ENCODE data around the gene RIPK1.

RIPK1 gene

DNA sequence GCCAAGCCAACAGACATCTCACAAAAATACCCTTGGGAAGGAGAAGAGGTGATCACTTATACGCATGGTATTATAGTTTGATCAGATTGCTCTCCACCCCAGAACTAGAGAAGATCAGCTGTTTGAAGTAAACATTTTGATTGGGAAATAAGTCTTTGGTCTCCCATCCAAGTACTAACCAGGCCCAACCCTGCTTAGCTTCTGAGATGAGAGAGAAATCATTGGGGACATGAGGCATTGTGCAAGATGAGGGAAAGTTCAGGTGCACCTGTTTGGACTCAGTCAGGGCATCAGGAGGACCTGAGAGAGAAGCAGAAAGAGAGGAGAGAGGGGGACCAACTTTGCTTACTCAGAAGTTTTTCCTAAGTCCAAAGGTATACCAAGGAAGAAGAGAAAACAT is 11.4 kb downstream of the RIPK1 start:
- TF ChIP-seq, protein P1, sequence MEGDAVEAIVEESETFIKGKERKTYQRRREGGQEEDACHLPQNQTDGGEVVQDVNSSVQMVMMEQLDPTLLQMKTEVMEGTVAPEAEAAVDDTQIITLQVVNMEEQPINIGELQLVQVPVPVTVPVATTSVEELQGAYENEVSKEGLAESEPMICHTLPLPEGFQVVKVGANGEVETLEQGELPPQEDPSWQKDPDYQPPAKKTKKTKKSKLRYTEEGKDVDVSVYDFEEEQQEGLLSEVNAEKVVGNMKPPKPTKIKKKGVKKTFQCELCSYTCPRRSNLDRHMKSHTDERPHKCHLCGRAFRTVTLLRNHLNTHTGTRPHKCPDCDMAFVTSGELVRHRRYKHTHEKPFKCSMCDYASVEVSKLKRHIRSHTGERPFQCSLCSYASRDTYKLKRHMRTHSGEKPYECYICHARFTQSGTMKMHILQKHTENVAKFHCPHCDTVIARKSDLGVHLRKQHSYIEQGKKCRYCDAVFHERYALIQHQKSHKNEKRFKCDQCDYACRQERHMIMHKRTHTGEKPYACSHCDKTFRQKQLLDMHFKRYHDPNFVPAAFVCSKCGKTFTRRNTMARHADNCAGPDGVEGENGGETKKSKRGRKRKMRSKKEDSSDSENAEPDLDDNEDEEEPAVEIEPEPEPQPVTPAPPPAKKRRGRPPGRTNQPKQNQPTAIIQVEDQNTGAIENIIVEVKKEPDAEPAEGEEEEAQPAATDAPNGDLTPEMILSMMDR (IDR thresholded peaks at IDR 0.05; ENCODE audit: extremely low read depth, missing control alignments): no peak
- DNase-seq (ENCODE audit: low spot score): no peak

DNA sequence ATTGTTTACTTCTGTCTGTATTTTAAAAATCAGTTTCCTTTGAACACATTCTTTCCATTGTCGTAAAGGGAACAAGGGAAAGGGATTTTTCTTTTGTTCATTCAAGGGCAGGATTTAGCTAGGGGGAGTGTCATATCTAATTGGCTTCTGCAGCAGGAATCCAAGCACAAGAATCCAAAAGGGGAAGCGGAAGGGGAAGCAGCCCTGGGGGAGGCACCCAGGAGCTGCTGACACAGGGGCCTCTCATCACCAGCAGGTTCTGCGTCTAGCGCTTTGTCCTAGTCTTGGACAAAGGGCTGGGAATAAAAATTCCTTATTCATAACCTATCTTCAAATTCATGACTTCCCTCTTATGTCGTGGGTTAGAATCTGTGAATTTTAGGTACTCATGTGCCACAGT is 13.7 kb downstream of the RIPK1 start:
- DNase-seq (ENCODE audit: low spot score): no peak
- TF ChIP-seq, protein P1 (IDR thresholded peaks at IDR 0.05; ENCODE audit: extremely low read depth, missing control alignments): no peak

DNA sequence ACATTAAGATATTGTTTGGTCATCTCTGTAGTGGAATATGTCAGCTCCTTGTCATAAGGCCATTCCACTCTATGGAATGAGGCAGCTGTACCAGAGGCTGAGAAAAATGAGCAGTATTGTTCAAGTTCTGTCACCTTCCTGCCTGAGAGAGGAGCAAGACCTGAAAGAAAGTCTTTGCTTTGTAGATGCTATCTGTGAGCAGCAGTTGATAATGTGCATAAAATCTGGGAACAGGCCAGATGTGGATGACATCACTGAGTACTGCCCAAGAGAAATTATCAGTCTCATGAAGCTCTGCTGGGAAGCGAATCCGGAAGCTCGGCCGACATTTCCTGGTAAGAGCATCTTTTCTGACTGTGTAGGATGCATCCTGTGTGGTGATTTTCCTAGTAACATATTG is 16.8 kb downstream of the RIPK1 start:
- DNase-seq (ENCODE audit: low spot score): no peak
- TF ChIP-seq, protein P1 (IDR thresholded peaks at IDR 0.05; ENCODE audit: extremely low read depth, missing control alignments): no peak

DNA sequence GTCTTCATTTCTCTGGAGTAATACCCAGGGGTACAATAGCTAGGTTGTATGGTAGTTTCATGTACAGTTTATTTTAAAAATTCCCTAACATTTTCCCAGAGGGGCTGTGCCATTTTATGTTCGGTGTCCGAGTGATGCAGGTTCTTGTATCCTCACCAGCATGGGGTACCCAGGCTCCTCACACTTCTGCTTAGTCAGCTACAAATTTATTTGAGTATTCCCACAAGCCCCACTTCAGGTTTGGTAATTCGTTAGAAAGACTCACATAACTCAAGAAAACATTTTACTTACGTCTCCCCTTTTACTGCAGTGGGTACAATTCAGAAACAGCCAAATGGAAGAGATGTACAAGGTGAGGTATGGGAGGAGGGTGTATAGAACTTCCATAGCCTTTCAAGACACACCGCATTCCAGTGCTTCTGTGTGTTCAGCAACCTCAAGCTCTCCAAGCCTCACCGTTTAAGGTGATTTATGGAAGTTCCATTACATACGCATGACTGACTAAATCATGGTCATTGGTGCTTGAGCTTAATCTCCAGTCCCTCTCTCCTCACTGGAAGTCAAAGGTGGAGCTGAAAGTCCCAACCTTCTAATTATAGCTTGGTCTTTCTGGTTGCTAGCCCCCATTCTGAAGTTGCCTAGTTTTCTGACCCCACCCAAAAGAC is 18.1 kb downstream of the RIPK1 start:
- DNase-seq (ENCODE audit: low spot score): no peak
- TF ChIP-seq, protein P1 (IDR thresholded peaks at IDR 0.05; ENCODE audit: extremely low read depth, missing control alignments): no peak

DNA sequence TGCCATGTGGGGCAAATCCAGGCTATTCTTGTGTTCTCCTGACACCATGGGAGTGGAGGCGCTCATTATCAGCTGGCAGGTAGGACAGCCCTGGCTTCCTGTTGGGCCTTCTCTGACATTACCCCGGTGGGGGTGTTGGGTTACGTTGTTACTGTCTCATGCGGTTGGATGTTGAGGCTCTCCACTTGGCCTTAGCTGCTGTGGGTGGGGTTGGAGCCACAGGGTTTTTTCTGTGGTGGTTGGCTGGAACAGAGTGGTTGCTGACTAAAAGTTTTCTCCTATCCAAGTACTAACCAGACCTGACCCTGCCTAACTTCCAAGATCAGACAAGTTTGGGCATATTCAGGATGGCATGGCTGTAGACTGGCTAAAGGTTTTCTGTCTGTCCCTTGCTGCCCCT is 20.2 kb downstream of the RIPK1 start:
- TF ChIP-seq, protein P1 (IDR thresholded peaks at IDR 0.05; ENCODE audit: extremely low read depth, missing control alignments): no peak
- no peak for DNase-seq (ENCODE audit: low spot score)

DNA sequence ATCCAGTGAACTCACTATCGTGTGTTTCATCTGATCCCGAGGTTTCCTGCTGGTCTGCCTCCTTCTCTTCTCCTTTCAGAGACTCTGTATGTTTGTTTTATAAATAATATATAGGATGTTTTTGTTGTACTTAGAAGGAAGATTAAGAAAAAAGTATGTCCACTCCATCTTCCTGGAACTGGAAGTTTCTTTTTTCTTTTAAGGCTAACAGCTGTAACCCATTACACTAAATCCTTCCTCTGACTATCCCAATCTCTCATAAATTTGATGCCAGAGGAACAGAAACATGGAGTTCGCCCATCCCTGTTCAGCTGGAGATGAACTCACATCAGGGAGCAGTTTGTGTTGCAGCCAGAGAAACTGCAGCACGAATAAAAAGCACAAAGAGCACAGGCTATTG is 20.7 kb downstream of the RIPK1 start:
- TF ChIP-seq, protein P1 (IDR thresholded peaks at IDR 0.05; ENCODE audit: extremely low read depth, missing control alignments): no peak
- no peak for DNase-seq (ENCODE audit: low spot score)

DNA sequence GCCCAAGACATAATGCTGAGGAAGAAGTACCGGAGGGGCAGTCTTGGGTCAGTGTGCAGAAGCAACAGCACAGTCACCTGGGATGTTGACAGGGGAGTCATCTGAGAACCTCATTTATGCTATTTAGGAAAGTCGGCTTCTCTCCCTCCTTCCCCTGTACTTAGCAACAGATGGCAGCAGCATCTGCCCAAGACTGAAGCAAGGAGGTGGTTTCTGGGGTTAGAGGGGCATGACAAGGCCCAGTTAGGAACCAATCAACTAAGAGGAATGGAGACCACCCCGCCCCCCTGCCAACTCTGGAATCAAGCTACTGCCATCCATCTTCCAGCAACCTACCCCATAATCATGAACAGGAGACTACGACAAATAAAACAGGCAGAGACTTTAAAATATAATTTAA is 21.7 kb downstream of the RIPK1 start:
- no peak for DNase-seq (ENCODE audit: low spot score)
- TF ChIP-seq, protein P1 (IDR thresholded peaks at IDR 0.05; ENCODE audit: extremely low read depth, missing control alignments): no peak
